GM12865 (cell line): ENCODE measurements around the gene SLC35B2.

ENCODE experiments used
- DNase-seq: peaks from one replicate; pipeline ENCODE4 v3.0.0; 2010; ENCODE audit warnings: low read depth
- H3K4me3 ChIP-seq: 2 replicates; pipeline ENCODE4 v1.5.1; 2011; ENCODE audit warnings: mild to moderate bottlenecking, low read depth, low read length, control low read depth
- CTCF ChIP-seq: IDR thresholded peaks from 2 replicates; pipeline ENCODE4 v1.5.1; 2011; ENCODE audit warnings: low read length, control low read depth, low read depth, inconsistent platforms; ENCODE audit not compliant: insufficient read depth; ENCODE audit errors: missing control alignments

Gene SLC35B2

GRCh38 chr6:44246663-44247337 is 10.5 kb downstream of the SLC35B2 start, which contains the start of gene HSP90AB1:
HSP90AB1 (plus strand) TSS chr6:44247101; CDS start chr6:44248630, 1,529 bp downstream.
- DNase-seq = peak; percentile 100
- H3K4me3 ChIP-seq = peak within 1 kb of the TSS; percentile 70
- TF ChIP-seq CTCF = no peak

- DNase-seq = peak; percentile 93
- peak overlapping the region; percentile 70 for H3K4me3 ChIP-seq
- peak; percentile 30 for TF ChIP-seq CTCF
Observed at GRCh38 chr6:44245912-44246662, 11.2 kb downstream of the SLC35B2 start.

- no peak for DNase-seq
- peak overlapping the region; percentile 70 for H3K4me3 ChIP-seq
- no peak for TF ChIP-seq CTCF
Observed at GRCh38 chr6:44245391-44245911, 11.9 kb downstream of the SLC35B2 start.

DNA sequence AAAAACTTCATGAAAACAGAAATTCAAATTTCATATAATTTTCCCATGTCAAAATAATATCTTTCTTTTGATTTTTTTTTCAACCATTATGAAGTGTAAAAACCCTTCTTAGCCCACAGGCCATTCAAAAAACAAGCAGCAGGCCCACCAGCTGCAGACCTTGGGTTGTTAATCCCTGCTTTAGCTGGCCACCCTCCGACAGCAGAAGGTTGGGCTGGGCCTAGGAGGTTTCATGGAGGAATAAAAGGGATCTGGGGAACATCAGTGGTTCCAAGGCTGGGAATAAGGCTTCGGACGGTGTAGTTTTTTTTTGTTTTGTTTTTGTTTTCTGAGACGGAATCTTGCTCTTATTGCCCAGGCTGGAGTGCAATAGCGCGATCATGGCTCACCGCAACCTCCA is 14.0 kb downstream of the SLC35B2 start:
- no peak overlapping the region for H3K4me3 ChIP-seq
- no peak for TF ChIP-seq CTCF
- no peak for DNase-seq

GRCh38 chr6:44238687-44239350 is 18.5 kb downstream of the SLC35B2 start:
- H3K4me3 ChIP-seq = no peak overlapping the region
- no peak for DNase-seq
- no peak for TF ChIP-seq CTCF

DNA sequence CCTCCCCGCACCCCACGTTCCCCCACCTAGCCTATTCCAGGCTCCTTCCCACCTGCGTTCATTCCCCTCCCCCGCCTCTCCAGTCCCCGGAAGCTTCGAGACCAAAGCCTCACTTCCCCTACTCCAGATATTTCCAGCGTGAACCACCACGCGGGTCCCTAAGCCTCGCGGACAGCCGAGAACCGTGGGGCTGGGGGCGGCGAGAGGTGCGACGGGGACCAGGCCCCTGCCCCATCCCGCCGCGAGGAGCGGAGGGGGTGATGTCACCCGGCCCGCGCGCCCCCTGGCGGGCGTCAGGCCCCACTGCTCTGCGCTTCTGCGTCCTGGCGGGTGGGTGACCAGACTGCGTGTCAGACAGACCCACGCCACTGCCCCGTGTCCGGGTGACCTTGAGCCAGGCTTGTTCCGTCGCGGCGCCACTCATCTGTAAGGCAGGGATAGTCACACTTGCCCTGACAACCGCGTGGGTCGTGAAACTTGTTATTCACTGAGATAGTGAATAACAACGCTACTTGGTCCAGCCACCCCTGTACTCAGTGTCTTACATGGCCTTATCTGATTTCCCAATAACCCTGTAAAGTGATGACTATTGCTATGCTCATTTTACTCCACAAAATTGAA is 19.4 kb downstream of the SLC35B2 start:
- peak; percentile 94 for TF ChIP-seq CTCF
- DNase-seq = peak; percentile 80
- peak overlapping the region; percentile 71 for H3K4me3 ChIP-seq
